GM21367 (cell line): ENCODE data around the gene MTG1.

ENCODE experiments used
- ATAC-seq: cut with Tn5 transposase; IDR thresholded peaks from one replicate; pipeline ENCODE4 v1.9.1; 2021; ENCODE audit not compliant: unreplicated experiment

The MTG1 gene

GRCh38 chr10:133394064-133394663 is at the start of gene MTG1:
TSS of gene MTG1 (plus strand) at chr10:133394157. CDS start at chr10:133394221, 64 bp downstream.
- ATAC-seq, result peak; percentile 52

GRCh38 chr10:133344236-133344635 is 49.7 kb upstream of the MTG1 start:
- no peak for ATAC-seq

- ATAC-seq, result no peak
Measured at GRCh38 chr10:133346413-133346812, 47.5 kb upstream of the MTG1 start.

GRCh38 chr10:133347710-133348517 is 46.0 kb upstream of the MTG1 start:
- ATAC-seq, result no peak

GRCh38 chr10:133349160-133349568 is 44.8 kb upstream of the MTG1 start:
- ATAC-seq, result no peak

GRCh38 chr10:133349577-133350011 is 44.4 kb upstream of the MTG1 start:
- no peak for ATAC-seq

GRCh38 chr10:133350283-133350949 is 43.5 kb upstream of the MTG1 start:
- no peak for ATAC-seq

GRCh38 chr10:133350950-133351329 is 43.0 kb upstream of the MTG1 start:
- no peak for ATAC-seq

GRCh38 chr10:133351408-133352318 is 42.3 kb upstream of the MTG1 start:
- no peak for ATAC-seq

GRCh38 chr10:133353202-133353959 is 40.6 kb upstream of the MTG1 start:
- ATAC-seq, result no peak

- ATAC-seq, result no peak
Measured at GRCh38 chr10:133353988-133354605, 39.9 kb upstream of the MTG1 start.

GRCh38 chr10:133354672-133355240 is 39.2 kb upstream of the MTG1 start:
- no peak for ATAC-seq

- no peak for ATAC-seq
Measured at GRCh38 chr10:133355266-133355665, 38.7 kb upstream of the MTG1 start.

GRCh38 chr10:133355991-133356390 is 38.0 kb upstream of the MTG1 start:
- no peak for ATAC-seq

GRCh38 chr10:133356549-133357284 is 37.2 kb upstream of the MTG1 start:
- ATAC-seq, result no peak

GRCh38 chr10:133357285-133358161 is 36.4 kb upstream of the MTG1 start, which contains the start of gene FUOM:
TSS of gene FUOM (minus strand) at chr10:133358019. CDS start at chr10:133358007, 12 bp downstream.
- peak; percentile 57 for ATAC-seq

GRCh38 chr10:133358162-133358924 is 35.6 kb upstream of the MTG1 start:
- ATAC-seq, result no peak
